GM12801 (cell line): Measurements from ENCODE around the gene PACRG.

ENCODE experiments used
- TF ChIP-seq, protein P1 (sequence below): IDR thresholded peaks from one replicate; pipeline ENCODE4 v1.5.1; 2011; ENCODE audit warnings: control low read depth; ENCODE audit not compliant: insufficient read length; ENCODE audit errors: extremely low read depth

PACRG gene

GRCh38 chr6:163209005-163209404, 481.2 kb downstream of the PACRG start:
- TF ChIP-seq, protein P1, sequence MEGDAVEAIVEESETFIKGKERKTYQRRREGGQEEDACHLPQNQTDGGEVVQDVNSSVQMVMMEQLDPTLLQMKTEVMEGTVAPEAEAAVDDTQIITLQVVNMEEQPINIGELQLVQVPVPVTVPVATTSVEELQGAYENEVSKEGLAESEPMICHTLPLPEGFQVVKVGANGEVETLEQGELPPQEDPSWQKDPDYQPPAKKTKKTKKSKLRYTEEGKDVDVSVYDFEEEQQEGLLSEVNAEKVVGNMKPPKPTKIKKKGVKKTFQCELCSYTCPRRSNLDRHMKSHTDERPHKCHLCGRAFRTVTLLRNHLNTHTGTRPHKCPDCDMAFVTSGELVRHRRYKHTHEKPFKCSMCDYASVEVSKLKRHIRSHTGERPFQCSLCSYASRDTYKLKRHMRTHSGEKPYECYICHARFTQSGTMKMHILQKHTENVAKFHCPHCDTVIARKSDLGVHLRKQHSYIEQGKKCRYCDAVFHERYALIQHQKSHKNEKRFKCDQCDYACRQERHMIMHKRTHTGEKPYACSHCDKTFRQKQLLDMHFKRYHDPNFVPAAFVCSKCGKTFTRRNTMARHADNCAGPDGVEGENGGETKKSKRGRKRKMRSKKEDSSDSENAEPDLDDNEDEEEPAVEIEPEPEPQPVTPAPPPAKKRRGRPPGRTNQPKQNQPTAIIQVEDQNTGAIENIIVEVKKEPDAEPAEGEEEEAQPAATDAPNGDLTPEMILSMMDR, result no peak

- TF ChIP-seq, protein P1, result no peak
Measured at GRCh38 chr6:163212123-163212522, 484.3 kb downstream of the PACRG start.

- TF ChIP-seq, protein P1, result no peak
Measured at GRCh38 chr6:163214259-163214658, 486.5 kb downstream of the PACRG start.

- TF ChIP-seq, protein P1, result no peak
Measured at GRCh38 chr6:163218361-163218894, 490.7 kb downstream of the PACRG start.

DNA sequence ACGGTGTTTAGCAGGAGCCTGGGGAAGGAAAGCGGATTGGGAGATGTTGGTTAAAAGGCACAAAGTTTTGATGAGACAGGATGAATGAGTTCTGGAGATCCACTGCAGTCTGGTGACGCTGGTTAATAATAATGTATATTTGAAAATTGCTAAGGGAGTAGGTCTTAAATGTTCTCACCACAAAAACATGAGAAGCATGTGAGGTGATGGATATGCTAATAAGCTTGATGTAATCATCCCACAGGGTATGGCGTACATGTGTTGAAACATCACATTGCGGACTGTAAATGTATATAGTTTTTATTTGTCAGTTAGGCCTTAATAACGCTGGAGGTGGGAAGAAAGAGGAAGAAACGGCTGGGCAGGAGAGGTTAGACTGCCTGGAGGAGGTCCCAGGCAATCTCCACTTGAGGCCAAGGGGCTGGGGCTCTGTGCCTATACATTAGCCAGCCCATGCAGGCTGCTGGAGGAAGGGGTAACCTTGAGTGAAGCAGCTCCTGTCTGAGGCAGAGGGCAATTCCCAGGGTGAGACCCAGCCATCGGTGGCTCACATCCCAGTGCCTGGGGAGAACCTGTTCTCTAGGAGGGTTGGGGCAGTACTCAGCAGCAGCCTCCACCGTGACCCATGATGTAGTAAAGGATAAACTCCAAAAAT, 498.5 kb downstream of the PACRG start:
- TF ChIP-seq, protein P1, result no peak

DNA sequence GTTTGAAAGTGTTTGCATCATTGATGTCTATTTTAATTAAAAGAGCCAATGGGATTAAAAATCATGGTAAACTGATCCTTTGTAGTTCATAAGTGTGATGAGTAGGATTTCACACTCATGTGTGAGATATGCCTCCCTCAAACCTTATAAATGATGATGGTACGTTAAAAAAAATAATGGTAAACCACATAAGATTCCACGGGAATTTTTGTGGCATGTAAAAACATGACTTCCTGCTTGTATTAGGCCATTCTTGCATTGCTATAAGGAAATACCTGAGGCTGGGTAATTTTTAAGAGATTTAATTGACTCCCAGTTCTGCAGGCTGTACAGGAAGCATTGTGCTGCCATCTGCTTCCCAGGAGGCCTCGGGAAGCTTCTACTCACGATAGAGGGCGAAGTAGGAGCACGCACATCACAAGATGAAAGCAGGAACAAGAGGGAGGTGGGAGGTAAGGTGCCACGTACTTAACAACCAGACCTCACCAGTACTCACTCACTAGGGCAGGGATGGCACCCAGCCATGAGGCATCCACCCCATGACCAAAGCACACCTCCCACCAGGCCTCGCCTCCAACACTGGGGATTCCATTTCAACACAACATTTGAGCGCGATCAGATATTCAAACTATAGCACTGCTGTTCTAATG, 499.2 kb downstream of the PACRG start:
- TF ChIP-seq, protein P1, result no peak

DNA sequence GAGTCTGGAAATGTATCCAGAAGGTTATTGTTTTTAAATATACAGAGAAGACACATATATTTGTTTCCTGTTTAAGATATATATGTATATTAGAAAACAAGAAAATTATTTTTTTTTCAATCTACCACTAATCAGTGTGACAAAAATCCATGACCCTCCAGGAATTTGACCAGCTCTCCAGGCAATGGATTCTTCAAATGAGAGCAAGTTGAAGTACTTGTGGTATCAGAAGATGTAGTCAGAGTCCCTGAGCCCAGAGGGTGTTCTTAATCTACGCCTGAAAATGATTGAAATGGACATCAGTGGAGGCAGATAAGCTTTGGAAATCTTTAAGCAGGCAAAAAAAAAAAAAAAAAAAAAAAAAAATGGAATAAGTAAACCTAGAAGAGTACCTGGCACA, 500.3 kb downstream of the PACRG start:
- TF ChIP-seq, protein P1, result no peak
